HepG2 (cell line): ENCODE results near the gene PSMD3. TPM values are rescaled to one million over a fixed set of nuclear protein-coding genes. Genes with fewer than 3 reads are reported as not detected.

Source experiments
- BRD4 ChIP-seq: sonication (generic); formaldehyde crosslinking; IDR thresholded peaks from 2 replicates; pipeline ENCODE4 v1.4.0; 2020; ENCODE audit warnings: missing genetic modification reagents
- NFYB ChIP-seq: sonication (generic); formaldehyde crosslinking; IDR thresholded peaks from 2 replicates; pipeline ENCODE4 v1.4.0; 2020; ENCODE audit warnings: missing genetic modification reagents
- SETDB1 ChIP-seq: sonication (generic); formaldehyde crosslinking; IDR thresholded peaks from 2 replicates; pipeline ENCODE4 v1.5.1; 2020; ENCODE audit warnings: missing genetic modification reagents, mild to moderate bottlenecking, borderline replicate concordance
- TBL1XR1 ChIP-seq: fragments of 150-350 bp; IDR thresholded peaks from 2 replicates; pipeline ENCODE4 v1.6.1; 2014; ENCODE audit warnings: borderline replicate concordance, low read length; ENCODE audit not compliant: partially characterized antibody
- TRIM24 ChIP-seq: sonication (generic); formaldehyde crosslinking; IDR thresholded peaks from 2 replicates; pipeline ENCODE4 v1.8.0; 2022; ENCODE audit warnings: mild to moderate bottlenecking, missing genetic modification reagents
- TSC22D2 ChIP-seq: sonication (generic); formaldehyde crosslinking; IDR thresholded peaks from 2 replicates; pipeline ENCODE4 v1.5.1; 2020; ENCODE audit warnings: missing genetic modification reagents, mild to moderate bottlenecking, borderline replicate concordance
- XRCC5 ChIP-seq: fragments of 200-400 bp; formaldehyde crosslinking; optimal IDR thresholded peaks from 2 replicates; pipeline ENCODE3; 2017; ENCODE audit warnings: mild to moderate bottlenecking, low read length
- ZNF552 ChIP-seq: sonication (generic); formaldehyde crosslinking; IDR thresholded peaks from 2 replicates; pipeline ENCODE4 v1.9.0; 2022; ENCODE audit warnings: missing genetic modification reagents, mild to moderate bottlenecking, borderline replicate concordance
- polyA plus RNA-seq, 8 experiments: library from polyadenylated mRNA; depleted of rRNA in 3 of 8; stranded (reverse) in 7 of 8; unstranded in 1 of 8; fragments of >200 nt; fragmentation: Illumina TruSeq in 4 of 8; extraction: Trizol in 4 of 8; gene quantifications; 2 replicates each; pipeline versions ENCODE4 v1.2.1 to v1.2.3, GENCODE V29; 2011 to 2016; ENCODE audit warnings: low read depth in 4 of 8, missing spikeins in 1 of 8, mixed read lengths in 1 of 8; ENCODE audit not compliant: insufficient read depth in 1 of 8
- total RNA-seq, 5 experiments: library from RNA; depleted of rRNA; stranded (reverse); fragments of >200 nt; fragmentation: Illumina TruSeq; extraction: Trizol; gene quantifications; 2 replicates each; pipeline ENCODE4 v1.2.3, GENCODE V29; 2016; ENCODE audit warnings: low read depth in 1 of 5
- TF ChIP-seq, protein P1 (sequence below): sonication (generic); formaldehyde crosslinking; IDR thresholded peaks from 2 replicates; pipeline ENCODE4 v1.4.0; 2020; ENCODE audit warnings: mild to moderate bottlenecking, missing genetic modification reagents
- TF ChIP-seq, protein P2 (sequence below): sonication (generic); formaldehyde crosslinking; IDR thresholded peaks from 2 replicates; pipeline ENCODE4 v1.4.0; 2020; ENCODE audit warnings: mild to moderate bottlenecking, missing genetic modification reagents
- TF ChIP-seq, protein P3 (sequence below): sonication (generic); formaldehyde crosslinking; IDR thresholded peaks from 2 replicates; pipeline ENCODE4 v1.5.1; 2020; ENCODE audit warnings: mild to moderate bottlenecking, missing genetic modification reagents, moderate library complexity
- TF ChIP-seq, protein P4 (sequence below): sonication (generic); formaldehyde crosslinking; IDR thresholded peaks from 2 replicates; pipeline ENCODE4 v1.5.0; 2020; ENCODE audit warnings: mild to moderate bottlenecking, low read depth, missing genetic modification reagents, borderline replicate concordance

The PSMD3 gene
- total and polyA plus RNA-seq, 2 of the 13 experiments (the other 11 are each of a cell fraction or from before 2014, with no cell fraction given): 97.4 to 146 TPM

DNA sequence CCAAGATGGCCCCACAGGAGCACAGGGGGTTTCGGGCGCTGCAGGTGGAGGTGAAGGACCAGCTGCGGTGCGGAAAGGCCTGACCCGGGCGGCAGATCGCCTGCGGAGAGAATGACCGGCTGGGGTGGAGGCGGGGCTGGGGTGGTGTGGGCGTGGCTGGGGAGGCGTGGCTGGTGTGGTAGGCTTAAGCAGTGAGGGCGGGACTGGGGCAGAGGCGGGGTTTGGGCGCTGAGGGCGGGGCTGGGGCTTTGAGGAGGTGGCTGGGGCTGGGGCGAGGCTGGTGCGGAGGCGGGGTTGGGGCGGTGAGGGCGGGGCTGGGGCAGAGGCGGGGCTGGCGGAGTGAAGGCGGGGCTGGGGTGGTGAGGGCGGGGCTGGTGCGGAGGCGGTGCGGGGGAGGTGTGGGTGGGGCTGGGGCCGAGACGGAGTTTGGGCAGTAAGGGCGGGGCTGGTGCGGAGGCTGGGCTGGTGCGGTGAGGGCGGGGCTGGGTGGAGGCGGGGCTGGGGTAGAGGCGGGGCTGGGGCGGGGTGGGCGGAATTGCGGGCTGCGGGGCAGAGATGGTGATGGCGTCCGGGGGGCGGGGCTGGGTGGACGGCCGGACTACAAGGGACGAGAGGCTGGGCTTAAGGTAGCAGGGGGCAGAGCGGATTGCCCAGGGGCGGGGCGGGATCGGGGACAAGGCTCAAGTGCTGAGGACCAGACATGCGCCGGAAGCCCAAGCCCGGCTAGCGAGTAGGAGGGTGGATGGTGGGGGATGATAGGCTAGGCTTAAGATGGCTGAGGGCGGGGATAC, 27.7 kb upstream of the PSMD3 start (continued):
- TF ChIP-seq BRD4 (CRISPR knock-in tag) (no peak), XRCC5 (peak; percentile 58), NFYB (0 out of 2 replicates have a peak, but pooled peaks have one; percentile 20), TBL1XR1 (no peak), TRIM24 (CRISPR knock-in tag) (no peak), TSC22D2 (CRISPR knock-in tag) (no peak), ZNF552 (CRISPR knock-in tag) (no peak), SETDB1 (CRISPR knock-in tag) (no peak)
- TF ChIP-seq, protein P1, sequence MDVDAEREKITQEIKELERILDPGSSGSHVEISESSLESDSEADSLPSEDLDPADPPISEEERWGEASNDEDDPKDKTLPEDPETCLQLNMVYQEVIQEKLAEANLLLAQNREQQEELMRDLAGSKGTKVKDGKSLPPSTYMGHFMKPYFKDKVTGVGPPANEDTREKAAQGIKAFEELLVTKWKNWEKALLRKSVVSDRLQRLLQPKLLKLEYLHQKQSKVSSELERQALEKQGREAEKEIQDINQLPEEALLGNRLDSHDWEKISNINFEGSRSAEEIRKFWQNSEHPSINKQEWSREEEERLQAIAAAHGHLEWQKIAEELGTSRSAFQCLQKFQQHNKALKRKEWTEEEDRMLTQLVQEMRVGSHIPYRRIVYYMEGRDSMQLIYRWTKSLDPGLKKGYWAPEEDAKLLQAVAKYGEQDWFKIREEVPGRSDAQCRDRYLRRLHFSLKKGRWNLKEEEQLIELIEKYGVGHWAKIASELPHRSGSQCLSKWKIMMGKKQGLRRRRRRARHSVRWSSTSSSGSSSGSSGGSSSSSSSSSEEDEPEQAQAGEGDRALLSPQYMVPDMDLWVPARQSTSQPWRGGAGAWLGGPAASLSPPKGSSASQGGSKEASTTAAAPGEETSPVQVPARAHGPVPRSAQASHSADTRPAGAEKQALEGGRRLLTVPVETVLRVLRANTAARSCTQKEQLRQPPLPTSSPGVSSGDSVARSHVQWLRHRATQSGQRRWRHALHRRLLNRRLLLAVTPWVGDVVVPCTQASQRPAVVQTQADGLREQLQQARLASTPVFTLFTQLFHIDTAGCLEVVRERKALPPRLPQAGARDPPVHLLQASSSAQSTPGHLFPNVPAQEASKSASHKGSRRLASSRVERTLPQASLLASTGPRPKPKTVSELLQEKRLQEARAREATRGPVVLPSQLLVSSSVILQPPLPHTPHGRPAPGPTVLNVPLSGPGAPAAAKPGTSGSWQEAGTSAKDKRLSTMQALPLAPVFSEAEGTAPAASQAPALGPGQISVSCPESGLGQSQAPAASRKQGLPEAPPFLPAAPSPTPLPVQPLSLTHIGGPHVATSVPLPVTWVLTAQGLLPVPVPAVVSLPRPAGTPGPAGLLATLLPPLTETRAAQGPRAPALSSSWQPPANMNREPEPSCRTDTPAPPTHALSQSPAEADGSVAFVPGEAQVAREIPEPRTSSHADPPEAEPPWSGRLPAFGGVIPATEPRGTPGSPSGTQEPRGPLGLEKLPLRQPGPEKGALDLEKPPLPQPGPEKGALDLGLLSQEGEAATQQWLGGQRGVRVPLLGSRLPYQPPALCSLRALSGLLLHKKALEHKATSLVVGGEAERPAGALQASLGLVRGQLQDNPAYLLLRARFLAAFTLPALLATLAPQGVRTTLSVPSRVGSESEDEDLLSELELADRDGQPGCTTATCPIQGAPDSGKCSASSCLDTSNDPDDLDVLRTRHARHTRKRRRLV (CRISPR knock-in tag): no peak
- TF ChIP-seq, protein P2, sequence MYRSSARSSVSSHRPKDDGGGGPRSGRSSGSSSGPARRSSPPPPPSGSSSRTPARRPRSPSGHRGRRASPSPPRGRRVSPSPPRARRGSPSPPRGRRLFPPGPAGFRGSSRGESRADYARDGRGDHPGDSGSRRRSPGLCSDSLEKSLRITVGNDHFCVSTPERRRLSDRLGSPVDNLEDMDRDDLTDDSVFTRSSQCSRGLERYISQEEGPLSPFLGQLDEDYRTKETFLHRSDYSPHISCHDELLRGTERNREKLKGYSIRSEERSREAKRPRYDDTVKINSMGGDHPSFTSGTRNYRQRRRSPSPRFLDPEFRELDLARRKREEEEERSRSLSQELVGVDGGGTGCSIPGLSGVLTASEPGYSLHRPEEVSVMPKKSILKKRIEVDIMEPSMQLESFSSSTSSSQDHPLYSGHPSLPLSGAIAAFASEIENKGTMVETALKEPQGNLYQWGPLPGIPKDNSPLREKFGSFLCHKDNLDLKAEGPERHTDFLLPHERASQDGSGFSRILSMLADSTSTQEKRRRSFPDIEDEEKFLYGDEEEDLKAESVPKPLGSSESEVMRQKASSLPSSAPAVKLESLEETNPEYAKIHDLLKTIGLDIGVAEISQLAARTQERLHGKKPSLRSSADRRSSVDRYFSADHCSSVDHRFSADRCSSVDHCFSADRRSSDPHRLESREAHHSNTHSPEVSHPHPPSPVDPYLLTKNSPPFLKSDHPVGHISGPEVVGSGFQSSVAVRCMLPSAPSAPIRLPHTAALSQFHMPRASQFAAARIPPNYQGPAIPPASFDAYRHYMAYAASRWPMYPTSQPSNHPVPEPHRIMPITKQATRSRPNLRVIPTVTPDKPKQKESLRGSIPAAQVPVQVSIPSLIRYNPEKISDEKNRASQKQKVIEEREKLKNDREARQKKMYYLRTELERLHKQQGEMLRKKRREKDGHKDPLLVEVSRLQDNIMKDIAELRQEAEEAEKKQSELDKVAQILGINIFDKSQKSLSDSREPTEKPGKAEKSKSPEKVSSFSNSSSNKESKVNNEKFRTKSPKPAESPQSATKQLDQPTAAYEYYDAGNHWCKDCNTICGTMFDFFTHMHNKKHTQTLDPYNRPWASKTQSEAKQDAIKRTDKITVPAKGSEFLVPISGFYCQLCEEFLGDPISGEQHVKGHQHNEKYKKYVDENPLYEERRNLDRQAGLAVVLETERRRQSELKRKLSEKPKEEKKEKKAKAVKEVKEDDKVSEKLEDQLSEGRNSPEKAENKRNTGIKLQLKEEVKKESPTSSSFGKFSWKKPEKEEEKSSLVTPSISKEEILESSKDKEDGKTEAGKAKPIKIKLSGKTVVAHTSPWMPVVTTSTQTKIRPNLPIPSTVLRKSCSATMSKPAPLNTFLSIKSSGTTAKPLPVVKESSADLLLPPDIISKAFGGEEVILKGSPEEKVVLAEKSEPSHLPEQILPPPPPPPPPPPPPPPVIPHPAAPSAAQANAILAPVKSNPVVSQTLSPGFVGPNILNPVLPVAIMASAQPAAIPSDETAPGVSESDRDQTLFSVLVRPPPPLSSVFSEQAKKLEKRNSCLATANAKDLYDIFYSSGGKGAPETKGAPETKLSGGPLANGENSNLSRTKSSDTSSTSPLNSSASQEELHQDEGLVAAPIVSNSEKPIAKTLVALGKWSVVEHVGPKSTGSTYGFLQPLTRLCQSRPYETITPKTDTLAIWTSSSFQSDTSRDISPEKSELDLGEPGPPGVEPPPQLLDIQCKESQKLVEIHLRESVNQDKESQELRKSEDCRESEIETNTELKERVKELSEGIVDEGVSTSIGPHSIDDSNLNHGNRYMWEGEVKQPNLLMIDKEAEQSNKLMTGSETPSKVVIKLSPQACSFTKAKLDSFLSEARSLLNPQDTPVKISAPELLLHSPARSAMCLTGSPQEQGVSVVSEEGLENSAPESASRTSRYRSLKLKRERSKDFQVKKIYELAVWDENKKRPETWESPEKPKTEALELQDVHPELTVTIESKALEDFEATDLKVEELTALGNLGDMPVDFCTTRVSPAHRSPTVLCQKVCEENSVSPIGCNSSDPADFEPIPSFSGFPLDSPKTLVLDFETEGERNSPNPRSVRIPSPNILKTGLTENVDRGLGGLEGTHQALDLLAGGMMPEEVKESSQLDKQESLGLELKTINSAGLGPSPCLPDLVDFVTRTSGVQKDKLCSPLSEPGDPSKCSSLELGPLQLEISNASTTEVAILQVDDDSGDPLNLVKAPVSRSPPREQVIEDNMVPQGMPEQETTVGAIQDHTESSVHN (CRISPR knock-in tag): no peak
- TF ChIP-seq, protein P3, sequence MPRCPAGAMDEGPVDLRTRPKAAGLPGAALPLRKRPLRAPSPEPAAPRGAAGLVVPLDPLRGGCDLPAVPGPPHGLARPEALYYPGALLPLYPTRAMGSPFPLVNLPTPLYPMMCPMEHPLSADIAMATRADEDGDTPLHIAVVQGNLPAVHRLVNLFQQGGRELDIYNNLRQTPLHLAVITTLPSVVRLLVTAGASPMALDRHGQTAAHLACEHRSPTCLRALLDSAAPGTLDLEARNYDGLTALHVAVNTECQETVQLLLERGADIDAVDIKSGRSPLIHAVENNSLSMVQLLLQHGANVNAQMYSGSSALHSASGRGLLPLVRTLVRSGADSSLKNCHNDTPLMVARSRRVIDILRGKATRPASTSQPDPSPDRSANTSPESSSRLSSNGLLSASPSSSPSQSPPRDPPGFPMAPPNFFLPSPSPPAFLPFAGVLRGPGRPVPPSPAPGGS (CRISPR knock-in tag): 0 out of 2 replicates have a peak, but pooled peaks have one; percentile 62
- TF ChIP-seq, protein P4, sequence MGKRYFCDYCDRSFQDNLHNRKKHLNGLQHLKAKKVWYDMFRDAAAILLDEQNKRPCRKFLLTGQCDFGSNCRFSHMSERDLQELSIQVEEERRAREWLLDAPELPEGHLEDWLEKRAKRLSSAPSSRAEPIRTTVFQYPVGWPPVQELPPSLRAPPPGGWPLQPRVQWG (CRISPR knock-in tag): no peak
